COLO668 (cell line): ENCODE data around the gene TLE1.

Experiments used
- DNase-seq: peaks from one replicate; lab custom pipeline; 2025; ENCODE audit not compliant: unreplicated experiment; lab: John Stamatoyannopoulos, UW

The TLE1 gene

DNA sequence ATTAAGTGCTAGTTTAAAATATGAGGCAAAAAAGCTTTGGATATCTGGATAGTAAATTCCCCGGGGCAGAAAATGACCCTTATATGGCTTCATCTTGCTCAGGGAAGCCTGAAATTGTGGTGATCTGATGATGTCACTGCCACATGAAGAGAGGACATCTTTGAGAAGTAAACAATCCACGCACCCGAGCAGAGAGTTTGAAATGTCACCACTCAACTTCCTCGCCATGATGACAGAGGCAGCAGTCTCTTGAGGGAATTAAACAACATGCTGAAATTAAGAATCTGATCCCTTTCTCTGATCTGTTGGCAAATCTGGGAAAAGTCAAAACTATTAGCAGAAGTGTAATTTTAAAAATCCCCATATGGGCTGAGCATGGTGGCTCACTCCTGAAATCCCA, 110.0 kb downstream of the TLE1 start:
- no peak for DNase-seq

GRCh38 chr9:81578606-81579005, 110.7 kb downstream of the TLE1 start:
- DNase-seq: no peak

- no peak for DNase-seq
Measured at GRCh38 chr9:81575956-81576355, 113.4 kb downstream of the TLE1 start.

- DNase-seq: no peak
Measured at GRCh38 chr9:81574405-81574804, 114.9 kb downstream of the TLE1 start.

GRCh38 chr9:81573415-81574321, 115.7 kb downstream of the TLE1 start:
- no peak for DNase-seq

- DNase-seq: no peak
Measured at GRCh38 chr9:81570083-81570482, 119.3 kb downstream of the TLE1 start.

- no peak for DNase-seq
Measured at GRCh38 chr9:81566074-81566698, 123.2 kb downstream of the TLE1 start.

- no peak for DNase-seq
Measured at GRCh38 chr9:81565609-81566008, 123.7 kb downstream of the TLE1 start.

DNA sequence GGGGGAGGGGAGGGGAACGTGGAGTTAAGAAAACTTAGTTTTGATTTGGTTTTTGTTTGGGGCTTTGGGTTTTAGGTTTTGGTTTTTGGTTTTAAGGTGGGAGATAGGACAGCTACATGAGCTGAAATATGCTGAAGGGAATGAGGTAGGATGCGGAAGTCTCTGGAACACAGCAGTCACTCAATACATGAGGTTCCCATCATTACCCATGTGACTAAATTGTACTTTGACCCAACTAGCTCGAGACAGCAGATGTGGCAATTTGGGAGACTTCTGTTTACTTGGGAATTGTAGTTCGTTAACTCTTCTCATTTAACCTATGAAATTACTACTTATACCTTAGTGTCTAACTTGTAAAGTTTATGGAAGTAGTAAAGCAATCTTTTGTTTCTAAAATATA, 124.2 kb downstream of the TLE1 start:
- no peak for DNase-seq

- no peak for DNase-seq
Measured at GRCh38 chr9:81564632-81565031, 124.7 kb downstream of the TLE1 start.

DNA sequence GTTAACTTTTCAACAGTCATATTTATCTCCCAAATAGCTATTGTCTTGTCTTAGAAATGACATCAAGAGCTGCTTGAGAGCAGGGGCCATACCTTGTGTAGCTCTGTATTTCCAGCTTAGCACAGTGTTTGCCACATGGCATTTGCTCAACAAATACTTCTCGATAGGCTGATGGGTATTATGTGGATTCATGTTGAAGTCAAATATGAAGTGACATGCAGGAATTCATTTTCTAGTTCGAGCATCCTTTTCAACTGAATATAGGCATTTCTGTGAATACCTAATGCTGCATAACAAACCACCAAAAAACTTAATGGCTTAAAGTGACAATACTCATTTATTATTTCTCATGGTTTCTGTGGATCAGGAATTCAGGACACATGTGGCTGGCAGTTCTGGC, 125.6 kb downstream of the TLE1 start:
- no peak for DNase-seq

DNA sequence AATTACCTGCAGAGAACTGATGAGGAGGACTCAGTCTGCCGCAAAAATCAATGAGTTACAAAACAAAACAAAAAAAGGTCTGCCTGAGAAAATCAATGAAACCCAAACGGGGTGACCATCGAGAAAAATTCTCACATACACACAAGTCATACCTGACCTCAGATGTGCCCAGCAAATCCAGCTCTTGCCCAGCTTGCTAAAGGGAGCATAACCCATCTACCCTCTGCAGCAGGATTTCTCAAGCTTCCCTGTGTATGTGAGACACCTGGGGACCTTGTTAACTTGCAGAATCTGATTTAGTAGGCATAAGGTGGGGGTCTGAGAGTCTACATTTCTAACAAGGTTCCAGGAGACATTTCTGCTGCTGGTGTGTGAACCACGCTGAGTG, 126.3 kb downstream of the TLE1 start:
- DNase-seq: no peak

GRCh38 chr9:81562231-81563019, 126.9 kb downstream of the TLE1 start:
- no peak for DNase-seq

- no peak for DNase-seq
Measured at GRCh38 chr9:81560851-81561732, 128.3 kb downstream of the TLE1 start.

DNA sequence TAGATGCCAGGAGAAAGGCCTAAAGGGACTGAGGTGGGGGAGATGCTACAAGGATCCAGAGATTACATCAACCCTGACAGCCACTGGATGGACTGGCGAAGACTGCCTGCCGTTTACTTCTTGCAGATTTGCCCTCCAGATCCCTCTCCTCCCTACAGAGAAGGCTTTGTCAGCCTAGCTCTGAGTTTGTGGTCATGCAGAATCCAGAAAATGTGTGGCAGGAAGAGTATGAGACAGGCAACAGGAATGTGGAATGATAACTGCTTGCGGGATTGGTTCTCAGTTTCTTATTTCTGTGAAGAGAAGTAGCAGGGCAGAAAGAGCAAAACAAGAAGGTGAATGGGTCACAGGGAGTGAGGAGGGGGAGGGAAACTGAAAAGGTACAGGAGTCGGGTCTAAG, 129.6 kb downstream of the TLE1 start:
- DNase-seq: no peak

DNA sequence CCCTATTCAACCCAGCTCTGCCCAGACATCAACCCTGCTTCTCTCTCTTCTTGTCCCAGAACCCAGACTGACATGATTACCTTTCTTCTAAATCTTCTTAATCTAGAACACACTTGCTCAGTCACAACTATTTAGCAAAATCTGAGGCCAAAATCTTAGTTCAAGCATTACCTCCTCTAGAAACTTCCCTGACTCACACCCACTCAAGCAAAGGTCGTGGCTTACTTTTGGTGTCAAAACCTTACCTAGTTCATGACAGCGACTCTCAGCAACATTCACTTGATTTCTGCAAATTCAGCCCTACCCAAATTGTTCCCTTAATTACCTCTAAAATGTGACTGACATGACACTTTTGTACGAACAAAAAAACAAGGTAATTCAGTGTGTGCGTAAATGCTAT, 130.2 kb downstream of the TLE1 start:
- DNase-seq: no peak

DNA sequence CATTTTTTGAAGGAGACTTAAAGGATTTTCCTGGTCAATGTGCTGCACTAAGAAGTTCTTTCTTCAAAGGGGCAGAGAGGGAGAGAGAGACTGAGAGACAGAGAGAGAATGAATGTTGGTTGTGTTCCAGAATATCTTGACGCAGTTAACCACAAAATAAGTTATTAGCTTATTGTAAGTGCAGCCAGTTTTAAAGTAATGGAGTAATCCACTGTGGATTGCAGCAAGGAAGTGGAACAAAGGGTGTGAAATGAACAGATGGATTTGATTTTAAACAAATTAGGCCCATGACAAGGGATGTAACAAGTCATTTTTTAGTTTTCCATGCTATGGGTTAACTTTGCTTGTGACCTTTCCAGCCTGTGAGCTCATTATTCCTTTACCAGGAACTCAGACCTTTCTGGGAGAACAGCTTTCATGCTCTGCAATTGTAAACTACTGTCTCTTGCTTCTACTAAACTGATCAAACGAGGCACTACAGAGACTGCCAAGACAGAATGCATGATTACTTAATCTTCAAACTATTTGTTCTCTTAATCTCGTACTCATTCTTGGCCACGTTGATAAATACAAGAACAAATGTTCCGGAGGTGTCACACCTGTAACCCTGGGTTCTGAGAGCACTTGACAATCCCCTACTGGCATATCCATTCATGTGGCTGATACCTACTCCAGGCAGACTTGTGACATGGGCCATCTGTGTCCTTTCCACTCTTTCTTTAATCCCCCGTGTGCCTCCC, 131.1 kb downstream of the TLE1 start:
- no peak for DNase-seq

DNA sequence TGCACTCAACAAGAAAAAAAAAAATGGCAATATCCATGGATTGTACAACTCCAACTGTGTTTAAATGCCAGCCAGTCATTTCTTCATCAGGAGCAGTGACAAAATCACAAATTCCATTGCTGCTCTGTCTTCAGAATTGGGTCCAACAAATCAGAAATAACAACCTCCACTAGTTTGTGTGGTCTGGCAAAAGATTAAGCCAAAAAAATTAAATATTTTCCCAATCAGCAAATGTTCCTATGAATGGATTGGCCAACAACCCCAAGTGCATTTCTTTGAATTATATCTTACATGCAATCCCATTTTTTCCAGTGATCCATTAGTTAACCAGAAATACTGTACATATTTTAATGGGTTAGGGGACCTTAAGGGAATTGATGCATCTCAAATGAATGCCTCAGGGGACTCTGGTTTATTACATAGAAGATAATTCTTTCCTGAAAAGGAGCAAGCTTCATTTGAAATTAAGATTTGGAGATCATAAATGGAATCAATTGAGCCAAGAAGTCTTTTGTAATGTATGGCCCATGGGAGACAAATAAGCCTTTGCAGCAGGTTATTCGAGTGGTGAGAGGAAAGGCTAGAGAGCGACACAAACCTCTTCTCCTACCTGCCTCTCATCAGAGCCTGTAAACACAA, 131.8 kb downstream of the TLE1 start:
- no peak for DNase-seq

- no peak for DNase-seq
Measured at GRCh38 chr9:81556923-81557322, 132.4 kb downstream of the TLE1 start.

DNA sequence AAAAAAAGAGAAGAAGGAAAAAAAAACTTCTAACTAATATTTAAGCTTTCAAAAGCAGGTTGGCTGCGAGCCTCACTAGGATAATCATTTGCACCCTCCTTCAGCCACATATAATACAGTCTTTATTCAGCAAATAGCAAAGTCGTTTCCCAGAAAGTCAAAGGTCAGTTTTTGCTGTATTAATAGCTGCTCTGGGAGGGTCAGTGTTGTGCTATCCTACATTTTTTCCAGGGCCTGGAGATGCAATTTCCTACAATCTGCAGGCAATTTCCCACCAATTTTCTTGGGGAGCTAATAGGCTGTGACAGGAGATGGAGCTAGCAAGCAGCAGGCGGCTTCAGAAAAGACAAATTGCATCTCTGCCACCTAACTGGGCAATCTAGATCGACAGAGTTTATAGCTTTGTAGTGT, 136.8 kb downstream of the TLE1 start:
- DNase-seq: no peak
